Measurements from ENCODE around the gene NOXA1.
"Not testable (repeated sequence)": the region's sequence is repeated elsewhere in the genome, so short reads cannot be mapped to it uniquely, and the experiment has no call there.

Gene NOXA1

DNA sequence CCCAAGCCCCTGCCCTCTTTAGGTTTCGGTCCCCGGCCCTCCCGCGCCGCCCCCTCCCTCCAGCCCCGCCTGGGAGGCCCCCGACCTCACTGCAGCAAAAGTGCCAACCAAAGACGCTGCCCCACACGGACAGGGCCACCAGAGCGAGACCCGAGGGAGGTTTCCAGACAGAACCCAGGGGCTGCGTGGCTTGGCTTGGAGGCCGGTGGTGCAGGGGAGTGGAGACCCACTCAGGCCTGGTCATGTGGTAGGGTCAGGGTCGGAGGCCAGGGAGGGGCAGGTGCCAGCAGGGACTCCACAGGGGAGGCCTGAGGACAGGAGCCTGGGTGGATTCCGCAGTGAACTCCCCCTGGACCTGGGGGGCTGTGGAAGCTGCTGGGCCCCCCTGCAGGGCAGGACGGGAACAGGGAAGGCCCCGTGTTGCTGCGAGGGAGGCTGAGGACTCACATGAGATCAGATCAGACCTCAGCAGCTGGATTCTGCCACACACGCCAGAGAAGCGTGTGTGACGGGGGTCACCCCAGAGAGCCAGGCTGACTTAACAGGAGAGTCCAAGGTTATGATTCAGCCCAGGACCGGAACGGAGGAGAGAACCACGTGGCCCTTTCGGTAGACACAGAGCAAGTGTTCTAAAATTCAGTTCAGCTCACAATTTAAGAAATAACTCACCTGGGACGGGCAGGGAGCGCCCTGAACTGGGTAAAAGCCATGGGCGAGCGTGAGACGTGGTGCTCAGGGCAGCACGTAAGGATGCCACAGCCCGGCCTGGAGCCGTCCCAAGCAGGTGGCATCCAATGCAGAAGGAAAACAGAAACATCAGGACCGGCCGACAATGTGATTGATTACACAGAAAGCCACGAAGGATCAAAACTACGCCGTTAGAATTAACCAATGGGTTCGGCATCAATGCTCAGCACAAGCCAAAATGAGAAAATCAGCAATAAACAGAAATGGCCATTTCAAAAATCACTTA, 39.1 kb upstream of the NOXA1 start:
- no peak overlapping the region for H3K4me3 ChIP-seq (ENCODE audit: low read length)
- DNase-seq (ENCODE audit: low read depth), result no peak
- TF ChIP-seq, protein P1, sequence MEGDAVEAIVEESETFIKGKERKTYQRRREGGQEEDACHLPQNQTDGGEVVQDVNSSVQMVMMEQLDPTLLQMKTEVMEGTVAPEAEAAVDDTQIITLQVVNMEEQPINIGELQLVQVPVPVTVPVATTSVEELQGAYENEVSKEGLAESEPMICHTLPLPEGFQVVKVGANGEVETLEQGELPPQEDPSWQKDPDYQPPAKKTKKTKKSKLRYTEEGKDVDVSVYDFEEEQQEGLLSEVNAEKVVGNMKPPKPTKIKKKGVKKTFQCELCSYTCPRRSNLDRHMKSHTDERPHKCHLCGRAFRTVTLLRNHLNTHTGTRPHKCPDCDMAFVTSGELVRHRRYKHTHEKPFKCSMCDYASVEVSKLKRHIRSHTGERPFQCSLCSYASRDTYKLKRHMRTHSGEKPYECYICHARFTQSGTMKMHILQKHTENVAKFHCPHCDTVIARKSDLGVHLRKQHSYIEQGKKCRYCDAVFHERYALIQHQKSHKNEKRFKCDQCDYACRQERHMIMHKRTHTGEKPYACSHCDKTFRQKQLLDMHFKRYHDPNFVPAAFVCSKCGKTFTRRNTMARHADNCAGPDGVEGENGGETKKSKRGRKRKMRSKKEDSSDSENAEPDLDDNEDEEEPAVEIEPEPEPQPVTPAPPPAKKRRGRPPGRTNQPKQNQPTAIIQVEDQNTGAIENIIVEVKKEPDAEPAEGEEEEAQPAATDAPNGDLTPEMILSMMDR (conservative IDR thresholded peaks at IDR 0.05; ENCODE audit: low read depth, low read length), result no peak

DNA sequence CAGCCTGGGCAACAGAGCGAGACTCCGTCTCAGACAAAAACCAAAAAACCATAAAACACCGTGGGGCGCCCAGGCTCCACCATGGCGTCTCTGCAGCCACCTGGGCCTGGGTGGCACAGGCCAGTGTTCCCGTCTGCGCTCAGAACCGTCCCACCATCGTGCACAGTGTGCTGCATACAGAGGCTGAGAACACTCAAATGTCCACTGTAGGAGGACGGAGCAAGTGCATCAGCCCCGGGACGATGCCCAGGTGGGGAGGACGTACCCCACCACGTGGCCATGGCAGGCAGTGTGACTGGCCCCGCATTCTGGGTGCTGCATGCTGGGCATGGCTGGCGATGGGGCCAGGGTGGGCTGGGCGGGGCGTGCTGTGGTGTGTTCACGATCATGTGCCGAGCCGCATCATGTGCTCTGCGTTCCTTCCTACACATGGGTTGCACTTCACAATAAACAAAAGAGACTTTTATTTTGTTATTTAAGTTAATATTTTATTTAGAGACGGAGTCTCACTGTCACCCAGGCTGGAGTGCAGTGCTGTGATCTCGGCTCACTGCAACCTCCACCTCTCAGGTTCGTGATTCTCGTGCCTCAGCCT, 38.0 kb upstream of the NOXA1 start:
- no peak overlapping the region for H3K4me3 ChIP-seq (ENCODE audit: low read length)
- TF ChIP-seq, protein P1 (conservative IDR thresholded peaks at IDR 0.05; ENCODE audit: low read depth, low read length), result no peak
- DNase-seq (ENCODE audit: low read depth), result no peak

DNA sequence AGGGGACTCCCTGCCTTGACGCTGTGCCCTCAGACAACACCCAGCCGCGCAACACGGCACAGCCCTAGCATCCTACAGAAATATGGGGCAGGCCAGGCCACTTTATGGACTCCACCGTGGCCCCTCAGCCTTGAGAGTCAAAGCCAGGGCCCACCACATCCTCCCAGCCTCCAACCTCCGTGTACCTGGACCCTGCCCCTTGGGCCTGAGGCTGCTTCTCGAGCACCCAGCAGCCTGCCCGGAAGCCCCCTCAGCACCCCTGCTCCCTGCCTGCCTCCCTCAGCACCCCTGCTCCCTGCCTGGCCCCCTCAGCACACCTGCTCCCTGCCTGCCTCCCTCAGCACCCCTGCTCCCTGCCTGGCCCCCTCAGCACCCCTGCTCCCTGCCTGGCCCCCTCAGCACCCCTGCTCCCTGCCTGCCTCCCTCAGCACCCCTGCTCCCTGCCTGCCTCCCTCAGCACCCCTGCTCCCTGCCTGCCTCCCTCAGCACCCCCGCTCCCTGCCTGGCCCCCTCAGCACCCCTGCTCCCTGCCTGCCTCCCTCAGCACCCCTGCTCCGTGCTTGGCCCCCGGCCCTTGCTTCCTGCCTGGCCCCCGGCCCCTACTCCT, 36.6 kb upstream of the NOXA1 start:
- H3K4me3 ChIP-seq (ENCODE audit: low read length); DNase-seq (ENCODE audit: low read depth): not testable (repeated sequence)

DNA sequence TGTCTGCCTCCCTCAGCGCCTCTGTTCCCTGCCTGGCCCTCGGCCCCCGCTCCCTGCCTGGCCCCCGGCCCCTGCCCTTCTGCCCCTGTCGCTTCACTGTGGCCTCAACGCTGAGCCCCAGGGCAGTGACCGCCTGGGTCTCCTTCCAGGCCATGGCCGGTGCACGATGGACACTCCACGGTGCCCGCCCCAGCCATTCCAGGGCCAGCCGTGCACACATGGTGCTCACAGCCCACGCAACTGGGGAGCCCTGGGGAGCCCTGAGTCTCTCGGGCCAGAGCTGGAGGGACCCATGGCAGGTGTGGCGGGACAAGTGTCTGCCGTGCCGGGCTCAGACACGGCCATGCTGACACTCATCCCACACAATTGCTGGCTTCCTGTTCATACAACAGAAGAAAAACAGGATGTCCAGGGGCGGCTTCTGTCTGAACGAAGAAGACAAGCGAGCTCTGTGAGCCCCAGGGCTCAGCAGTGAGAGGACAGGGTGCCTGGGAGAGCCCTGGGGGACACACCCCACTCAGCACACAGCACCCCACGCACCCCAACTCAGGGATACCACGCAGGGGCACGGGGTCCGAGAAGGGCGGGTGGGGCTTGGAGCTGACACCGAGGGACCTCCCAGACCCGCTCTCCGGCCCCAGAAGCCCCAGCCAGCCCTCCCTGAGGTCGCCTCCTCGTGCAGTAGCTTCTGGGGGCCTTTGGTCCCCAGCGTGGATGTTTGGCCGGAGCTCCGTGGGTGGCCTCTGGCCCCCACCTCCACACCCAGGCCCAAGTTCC, 35.9 kb upstream of the NOXA1 start:
- TF ChIP-seq, protein P1 (conservative IDR thresholded peaks at IDR 0.05; ENCODE audit: low read depth, low read length), result no peak
- H3K4me3 ChIP-seq (ENCODE audit: low read length), result no peak overlapping the region
- no peak for DNase-seq (ENCODE audit: low read depth)

DNA sequence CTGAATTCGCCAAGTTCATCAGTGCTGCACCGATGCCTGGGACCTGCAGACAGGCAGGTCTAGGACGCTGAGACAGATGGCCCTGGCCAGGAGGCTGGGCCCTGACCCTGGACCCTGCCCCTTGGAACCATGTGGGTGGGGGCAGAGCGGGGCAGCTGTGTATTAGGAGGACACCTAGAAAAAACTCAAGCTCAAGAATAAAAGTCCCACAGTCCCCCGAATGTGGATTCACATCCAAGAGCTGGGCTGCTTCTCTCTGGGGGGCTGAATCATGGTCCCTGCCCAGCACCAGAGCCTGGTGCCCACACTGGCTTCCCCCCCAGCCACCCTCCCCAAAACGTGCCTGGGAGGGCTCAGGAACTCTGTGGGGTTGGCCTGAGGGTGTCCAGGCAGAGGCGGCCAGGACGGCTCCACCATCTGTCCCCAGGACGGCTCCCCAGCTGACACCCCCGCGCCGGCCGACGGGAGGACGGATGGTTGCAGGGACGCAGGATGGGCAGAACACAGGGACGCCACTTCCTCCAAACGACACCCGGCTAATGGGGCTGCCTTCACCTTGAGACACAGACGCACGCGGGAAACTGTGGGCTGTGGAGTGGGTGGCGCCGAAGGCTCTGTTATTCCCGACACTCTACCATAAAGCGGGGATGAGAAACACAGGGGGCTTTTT, 35.2 kb upstream of the NOXA1 start:
- TF ChIP-seq, protein P1 (conservative IDR thresholded peaks at IDR 0.05; ENCODE audit: low read depth, low read length), result no peak
- DNase-seq (ENCODE audit: low read depth), result no peak
- no peak overlapping the region for H3K4me3 ChIP-seq (ENCODE audit: low read length)

DNA sequence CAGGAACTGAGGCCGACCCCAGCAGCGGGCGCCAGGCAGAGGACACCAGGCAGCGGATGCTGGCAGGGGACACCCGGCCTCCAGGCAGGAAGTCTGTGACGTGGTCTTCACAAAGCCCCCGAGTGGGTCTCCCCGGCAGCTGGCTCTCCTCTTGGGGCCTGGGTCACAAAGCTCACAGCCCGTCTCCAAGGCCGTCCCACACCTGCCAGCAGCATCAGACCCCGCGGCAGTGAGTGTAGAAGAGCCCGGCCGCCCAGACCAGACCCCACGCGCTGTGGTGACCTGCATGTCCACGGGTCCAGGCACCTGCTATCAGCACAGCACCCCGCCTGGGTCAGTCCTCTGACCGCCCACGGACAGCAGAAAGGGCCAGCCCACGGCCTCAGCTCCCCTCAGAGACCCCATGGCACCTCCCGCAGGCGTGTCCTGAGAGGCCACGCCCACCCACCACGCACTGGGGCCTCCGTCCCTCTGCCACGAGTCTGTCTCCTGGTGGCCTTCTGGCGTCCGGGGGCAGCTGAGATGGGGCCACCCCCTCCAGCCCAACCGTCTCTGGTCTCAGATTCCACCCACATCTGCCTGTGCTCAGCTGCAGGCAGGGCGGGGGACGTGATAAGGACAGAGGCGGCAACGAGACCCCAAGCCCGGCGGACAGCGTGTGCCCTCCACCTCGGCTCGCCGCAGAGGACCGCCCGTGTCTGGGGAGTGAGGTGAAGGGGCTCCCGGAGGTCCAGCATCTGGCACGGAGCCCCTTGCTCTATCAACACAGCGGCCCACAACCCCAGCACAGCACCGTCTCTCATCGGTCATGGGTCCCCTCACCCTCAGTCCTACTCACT, 34.4 kb upstream of the NOXA1 start:
- DNase-seq (ENCODE audit: low read depth), result no peak
- H3K4me3 ChIP-seq (ENCODE audit: low read length), result no peak overlapping the region
- TF ChIP-seq, protein P1 (conservative IDR thresholded peaks at IDR 0.05; ENCODE audit: low read depth, low read length), result no peak
